Right lobe of liver (tissue), 4 donors: ENCODE measurements around the gene EMILIN2.
"Not testable (repeated sequence)": the region's sequence is repeated elsewhere in the genome, so short reads cannot be mapped to it uniquely, and the experiment has no call there.

Experiments
- CTCF ChIP-seq, 4 donors: fragments of 200-600 bp in 3 of 4; fragments of 450-650 bp in 1 of 4; IDR thresholded peaks; one replicate each; pipeline versions ENCODE4 v1.5.1 to v1.8.0; 2016 to 2022; ENCODE audit warnings: antibody characterized with exemption in 4 of 4, mild to moderate bottlenecking in 2 of 4
- POLR2A ChIP-seq: fragments of 450-650 bp; IDR thresholded peaks from one replicate; pipeline ENCODE4 v1.6.1; 2017; ENCODE audit warnings: antibody characterized with exemption, mild to moderate bottlenecking
- donor health status: DM: no; HTN: no; CAD: no.
- donor health status: DM: no; HTN: no; CAD: no.
- donor health status: DM: no; HTN: yes; CAD: no.

- TF ChIP-seq POLR2A; CTCF (IDR thresholded peaks at IDR 0.05): not testable (repeated sequence)
These were observed 19.7 kb downstream of the EMILIN2 start for GRCh38 chr18:2866465-2866864.
